Stimulated activated CD4-positive, alpha-beta T cell treated with anti-CD3 and anti-CD28 coated beads, Interleukin-12 subunit alpha, Interleukin-12 subunit beta, amount 100 ng/mL, for 4 hours (primary cell): ENCODE data around the gene WSCD1.

Source experiments
- DNase-seq: peaks from one replicate; pipeline ENCODE4 v3.0.0-alpha.2; 2020

Gene WSCD1

DNA sequence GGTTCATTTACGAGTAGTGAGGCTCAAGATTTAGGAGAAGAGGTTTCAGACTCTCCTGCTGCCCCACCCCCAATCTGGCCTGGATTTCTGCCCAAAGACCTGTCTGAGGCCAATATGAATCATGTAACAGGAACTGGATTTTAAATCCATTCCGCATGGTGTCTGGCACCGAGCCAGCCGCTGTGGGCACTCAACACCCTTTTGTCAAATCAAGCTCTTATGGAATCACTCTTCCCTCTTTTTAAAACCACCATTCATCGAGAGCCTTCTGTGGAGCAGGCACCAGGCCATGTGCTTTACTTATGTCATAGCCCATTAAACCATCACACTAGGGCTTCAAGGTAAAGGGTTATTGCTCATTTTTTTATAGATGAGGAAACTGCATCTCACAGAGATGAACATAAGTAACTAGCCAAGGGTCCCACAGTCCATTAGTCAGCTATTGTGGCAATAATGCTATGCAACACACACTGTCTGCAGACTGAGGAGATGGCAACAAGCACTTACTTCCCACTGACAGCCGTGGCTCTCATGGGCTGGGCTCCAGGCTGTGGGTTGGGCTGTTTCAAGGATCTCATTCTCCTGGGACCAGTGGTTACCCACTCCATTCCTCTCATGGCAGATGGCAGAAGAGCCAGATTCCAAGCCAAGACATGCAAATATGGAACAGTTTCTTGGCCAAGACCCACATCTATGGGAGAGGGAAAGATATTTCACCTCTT, 93.6 kb downstream of the WSCD1 start:
- DNase-seq: no peak

DNA sequence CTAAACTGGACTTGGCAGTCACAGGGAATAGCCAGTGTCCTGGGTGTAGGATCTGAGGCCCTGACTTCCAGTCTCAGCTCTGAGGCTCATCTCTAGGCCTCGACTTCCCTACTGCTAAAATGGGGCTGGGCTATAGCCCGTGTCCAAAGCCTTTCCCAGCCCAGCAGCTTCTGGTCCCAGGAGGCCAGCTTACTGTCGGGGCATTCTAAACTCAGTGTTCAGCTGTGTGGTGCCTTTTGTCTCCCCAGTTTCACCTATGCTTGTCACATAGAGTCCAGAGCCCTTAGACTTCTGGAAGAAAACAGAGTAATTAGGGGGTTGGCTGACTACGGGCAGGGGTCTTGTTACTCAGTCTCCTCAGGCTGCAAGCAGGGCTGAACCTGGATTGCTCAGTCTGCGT, 94.8 kb downstream of the WSCD1 start:
- DNase-seq: no peak

DNA sequence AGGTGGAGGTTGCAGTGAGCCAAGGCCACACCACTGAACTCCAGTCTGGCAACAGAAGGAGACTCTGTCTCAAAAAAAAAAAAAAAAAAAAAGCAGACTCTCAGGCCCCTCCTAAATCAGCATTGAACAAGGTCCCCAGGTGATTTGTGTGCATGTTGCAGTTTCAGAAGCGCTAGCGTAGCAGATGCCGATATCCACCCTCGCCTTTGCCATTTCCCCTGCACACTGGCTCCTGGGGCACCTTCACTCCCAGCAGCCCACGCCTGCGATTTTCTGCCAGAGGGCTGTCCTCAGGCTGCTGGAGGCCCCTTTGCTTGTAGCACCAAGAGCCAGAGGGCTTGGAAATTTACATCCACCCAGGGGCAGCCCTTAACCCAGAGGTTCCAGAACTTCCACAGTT, 95.6 kb downstream of the WSCD1 start:
- no peak for DNase-seq

DNA sequence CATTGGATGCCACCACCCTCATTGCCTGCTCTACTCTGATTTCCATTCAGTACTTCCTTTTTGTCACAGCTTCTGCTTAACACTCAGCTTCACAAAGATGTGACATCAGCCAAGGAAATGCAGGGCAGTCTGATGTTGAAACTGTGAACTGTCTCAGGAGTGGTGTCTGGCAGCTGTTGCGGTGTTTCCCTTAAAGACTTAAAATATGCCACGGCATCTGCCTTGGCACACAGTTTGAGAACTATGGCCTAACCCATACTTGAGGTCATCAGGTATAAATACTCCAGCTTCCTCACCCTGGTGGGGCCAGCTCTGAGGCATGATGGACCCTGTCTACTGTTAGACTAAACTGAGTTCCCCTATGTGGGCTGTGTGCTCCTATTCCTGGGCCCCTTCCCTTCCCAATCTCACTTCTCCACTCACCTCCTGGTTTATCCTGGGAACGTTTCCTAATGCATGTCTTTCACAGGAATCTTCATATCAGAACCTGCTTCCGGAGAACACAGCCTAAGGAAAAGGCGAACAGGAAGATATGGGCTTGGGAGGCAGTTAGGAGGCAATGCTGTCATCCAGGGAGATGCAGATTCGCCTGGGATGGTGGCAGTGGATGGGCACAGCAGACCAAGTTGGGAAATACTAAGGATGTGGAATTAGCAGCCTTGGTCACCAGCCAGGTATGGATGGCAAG, 96.5 kb downstream of the WSCD1 start:
- no peak for DNase-seq

DNA sequence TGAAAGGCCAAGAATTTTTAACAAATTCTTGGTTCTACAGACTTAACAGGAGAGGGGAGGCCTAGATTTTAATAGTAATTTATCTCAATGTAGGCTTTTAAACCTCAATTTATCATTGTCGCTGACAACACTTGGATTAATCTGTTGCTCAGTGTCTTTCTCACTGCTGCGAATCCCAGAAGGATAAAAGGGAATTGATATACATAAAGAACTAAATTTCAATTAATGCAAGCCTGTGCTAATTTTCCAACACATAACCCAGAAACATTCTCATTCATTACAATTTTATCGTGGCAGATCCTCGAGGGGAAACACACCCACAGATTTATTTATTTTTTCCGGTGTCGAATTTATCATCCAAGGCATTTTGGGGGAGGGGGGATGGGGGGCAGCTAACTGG, 98.1 kb downstream of the WSCD1 start:
- DNase-seq: no peak

DNA sequence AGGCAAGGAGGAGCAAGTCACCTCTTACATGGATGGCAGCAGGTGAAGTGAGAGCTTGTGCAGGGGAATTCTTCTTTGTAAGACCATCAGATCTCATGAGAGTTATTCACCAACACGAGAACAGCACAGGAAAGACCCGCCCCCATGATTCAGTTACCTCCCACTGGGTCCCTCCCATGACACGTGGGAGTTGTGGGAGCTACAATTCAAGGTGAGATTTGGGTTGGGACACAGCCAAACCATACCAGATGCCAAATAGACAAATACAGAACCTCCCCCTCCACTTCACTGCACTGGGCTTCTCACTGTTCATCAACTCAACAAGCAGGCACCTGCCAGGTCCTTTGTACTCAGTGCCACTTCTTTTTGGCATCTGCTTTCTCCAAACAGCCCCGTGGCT, 100.2 kb downstream of the WSCD1 start:
- DNase-seq: no peak

DNA sequence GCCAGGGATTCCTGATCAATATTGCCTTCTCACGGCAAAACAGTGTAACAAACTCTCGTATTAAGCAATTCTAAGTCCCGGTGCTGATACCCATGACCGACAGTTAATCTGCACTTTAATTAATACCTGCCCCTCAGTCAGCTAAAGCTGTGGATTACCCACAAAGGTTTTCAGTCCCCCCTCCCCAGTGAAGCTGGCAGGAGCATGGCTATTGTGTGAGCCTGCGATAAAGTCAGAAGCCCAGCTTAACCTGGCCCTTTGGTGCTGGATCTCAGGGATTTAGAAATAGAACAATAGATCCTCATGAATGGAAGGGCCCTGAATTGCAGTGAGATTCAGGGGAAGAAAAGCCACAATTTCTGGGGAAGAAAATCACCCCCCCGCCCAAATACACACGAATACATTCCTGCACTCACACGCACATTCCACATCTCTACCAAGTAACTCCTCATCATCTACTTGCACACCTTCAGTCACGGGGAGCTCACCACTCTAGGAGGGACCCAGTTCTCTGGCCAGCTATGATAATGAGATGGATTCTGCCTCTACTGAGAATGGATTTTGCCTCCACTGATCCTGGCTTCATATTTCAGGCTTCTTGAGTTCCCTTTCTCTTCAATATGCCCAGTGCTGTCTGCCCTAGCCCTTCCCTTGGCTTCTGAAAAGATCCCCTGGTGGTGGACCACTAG, 102.6 kb downstream of the WSCD1 start:
- DNase-seq: no peak

DNA sequence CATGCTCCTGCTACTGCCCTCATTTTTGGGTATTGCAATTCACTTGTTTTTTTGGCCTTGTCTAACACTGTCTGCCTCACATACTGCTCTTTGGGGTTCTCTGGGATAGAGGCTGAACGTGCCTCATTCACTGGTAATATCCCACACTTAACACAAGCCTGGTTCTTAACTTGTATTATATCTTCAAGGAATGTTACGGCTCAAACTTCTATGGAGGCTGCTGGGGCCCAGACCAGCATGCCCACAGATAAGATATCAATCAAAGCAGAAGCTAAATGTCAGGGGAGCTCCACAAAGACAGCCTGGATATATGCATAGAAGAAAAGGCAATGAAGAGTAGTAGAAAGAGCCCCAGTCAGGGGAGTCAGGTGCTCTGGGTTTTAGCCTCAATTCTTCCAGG, 103.5 kb downstream of the WSCD1 start:
- DNase-seq: no peak
